ENCODE measurements around the gene SLC39A11. TPM values are rescaled to one million over a fixed set of nuclear protein-coding genes. Genes with fewer than 3 reads are reported as not detected.

Gene SLC39A11
- total RNA-seq, 1 experiment from 2014 or later, result 46.4 TPM

- H3K27me3 ChIP-seq (ENCODE audit: insufficient read depth, low read length), result no peaks in the 10 kb centered on the region
- H3K79me2 ChIP-seq (ENCODE audit: insufficient read depth, low read length), result no peaks in the 10 kb centered on the region
- H3K9me3 ChIP-seq (ENCODE audit: control insufficient read depth in 1 of 2, insufficient read depth in 1 of 2, low read depth in 1 of 2, low read length in 2 of 2), result peaks cover 5 to 12% of the 10 kb centered on the region in 2 experiments; a peak in 2 of 4 replicates
- TF ChIP-seq EZH2 (IDR thresholded peaks at IDR 0.05), result no peak
- no peak for TF ChIP-seq REST (IDR thresholded peaks at IDR 0.05; ENCODE audit: low read depth)
- TF ChIP-seq FOSL1 (IDR thresholded peaks at IDR 0.05; ENCODE audit: low read depth), result no peak
- TF ChIP-seq EGR1 (IDR thresholded peaks at IDR 0.05; ENCODE audit: low read depth), result no peak
- no peak for TF ChIP-seq RAD21 (IDR thresholded peaks at IDR 0.05; ENCODE audit: low read depth)
- TF ChIP-seq MAX (IDR thresholded peaks at IDR 0.05), result no peak
- no peak for TF ChIP-seq SP1 (IDR thresholded peaks at IDR 0.05; ENCODE audit: low read depth)
- TF ChIP-seq ATF3 (IDR thresholded peaks at IDR 0.05), result no peak
- H3K9ac ChIP-seq (ENCODE audit: low read length), result no peak overlapping the region
- RAD21 ChIA-PET (ENCODE audit: low non-redundant PET in 1 of 2, low total read pairs in 2 of 2, uncharacterized antibody in 2 of 2, unreplicated experiment in 2 of 2), result no interaction called here
- DNase-seq (ENCODE audit: low read depth, low spot score) (no peak), ATAC-seq (no peak)
- no peaks in the 10 kb centered on the region for H3K4me1 ChIP-seq (ENCODE audit: control insufficient read depth in 1 of 2, insufficient read depth in 2 of 2, low read length in 2 of 2)
- H3K4me3 ChIP-seq (replicated peaks in 1 of 2; ENCODE audit: low read depth in 1 of 2, low read length in 2 of 2), result no peak overlapping the region
- intact Hi-C loops (cut with micrococcal nuclease), result no loop called here
- 0 out of 4 replicates have a peak, but pooled peaks cover 0 to 6% of the 10 kb centered on the region in 2 experiments for H3K36me3 ChIP-seq (ENCODE audit: control insufficient read depth in 1 of 2, insufficient read depth in 2 of 2, low read length in 2 of 2)
- no TSS peak for BruUV-seq (replicated peaks)
- no peak overlapping the region for H2AFZ ChIP-seq (ENCODE audit: low read depth, low read length, poor library complexity, severe bottlenecking)
- H4K20me1 ChIP-seq (ENCODE audit: insufficient read depth), result no peaks in the 10 kb centered on the region
- H3K9me2 ChIP-seq (ENCODE audit: insufficient read depth), result no peaks in the 10 kb centered on the region
- no peak overlapping the region for H3K27ac ChIP-seq (ENCODE audit: low read depth, low read length)
- POLR2A ChIA-PET, result no interaction called here
- no peak overlapping the region for H3K4me2 ChIP-seq (ENCODE audit: low read length)
- CTCF ChIA-PET, result no interaction called here
Observed at GRCh38 chr17:72884066-72884465, 208.4 kb downstream of the SLC39A11 start.
